ENCODE data around the gene ATXN2.

- no peak for TF ChIP-seq GATA3 (IDR thresholded peaks at IDR 0.05; ENCODE audit: low read depth, low read length)
- TF ChIP-seq GATA2 (IDR thresholded peaks at IDR 0.05; ENCODE audit: low read depth, low read length), result no peak
Observed at GRCh38 chr12:111409780-111410430, 189.2 kb downstream of the ATXN2 start.
